Measurements from ENCODE around the gene TMEM134. TPM values are rescaled to one million over a fixed set of nuclear protein-coding genes. Genes with fewer than 3 reads are reported as not detected.

Gene TMEM134
- total RNA-seq, 3 donors from 2014 or later (not counting 1 experiment from before 2014, with no cell fraction given) = 57.8 to 65.7 (median 61.2) TPM

DNA sequence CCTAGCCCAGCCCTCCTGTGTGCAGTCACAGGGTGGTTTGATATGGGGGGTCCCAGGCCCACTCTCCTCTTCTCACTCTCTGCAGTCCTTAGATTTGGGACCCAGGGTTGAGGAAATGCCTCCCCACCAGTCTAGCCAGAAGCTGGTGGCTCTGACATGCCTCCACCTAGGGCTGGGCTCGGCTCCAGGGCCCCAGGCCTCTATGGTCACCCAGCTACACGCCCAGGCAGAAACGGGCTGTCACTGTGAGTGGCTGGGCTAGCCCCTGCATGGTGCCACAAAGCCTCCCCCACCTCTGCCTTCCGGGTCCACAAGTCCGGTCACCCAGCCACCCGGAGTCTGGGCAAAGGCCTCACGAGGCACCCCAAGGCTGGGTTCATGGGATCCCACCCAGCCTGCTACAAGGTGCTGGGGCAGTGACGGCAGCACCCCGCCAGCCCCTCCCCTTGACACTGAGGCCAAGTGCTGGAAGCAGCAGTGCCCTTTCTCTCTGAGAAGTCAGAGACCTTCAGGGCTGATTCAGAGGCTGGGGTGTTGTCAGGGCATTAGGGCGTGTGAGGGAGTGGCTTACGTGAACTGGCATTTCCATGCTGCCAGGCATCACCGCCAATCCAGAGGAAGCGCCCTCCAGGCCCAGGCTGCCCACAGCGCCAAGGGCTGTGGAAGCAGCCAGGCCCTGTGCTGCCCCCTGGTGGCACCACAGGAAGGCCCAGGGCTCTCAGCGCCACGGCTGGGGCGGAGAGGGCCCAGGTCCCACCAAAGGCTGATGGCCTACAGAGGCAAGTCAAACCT is 36.8 kb upstream of the TMEM134 start:
- TF ChIP-seq, protein P1, sequence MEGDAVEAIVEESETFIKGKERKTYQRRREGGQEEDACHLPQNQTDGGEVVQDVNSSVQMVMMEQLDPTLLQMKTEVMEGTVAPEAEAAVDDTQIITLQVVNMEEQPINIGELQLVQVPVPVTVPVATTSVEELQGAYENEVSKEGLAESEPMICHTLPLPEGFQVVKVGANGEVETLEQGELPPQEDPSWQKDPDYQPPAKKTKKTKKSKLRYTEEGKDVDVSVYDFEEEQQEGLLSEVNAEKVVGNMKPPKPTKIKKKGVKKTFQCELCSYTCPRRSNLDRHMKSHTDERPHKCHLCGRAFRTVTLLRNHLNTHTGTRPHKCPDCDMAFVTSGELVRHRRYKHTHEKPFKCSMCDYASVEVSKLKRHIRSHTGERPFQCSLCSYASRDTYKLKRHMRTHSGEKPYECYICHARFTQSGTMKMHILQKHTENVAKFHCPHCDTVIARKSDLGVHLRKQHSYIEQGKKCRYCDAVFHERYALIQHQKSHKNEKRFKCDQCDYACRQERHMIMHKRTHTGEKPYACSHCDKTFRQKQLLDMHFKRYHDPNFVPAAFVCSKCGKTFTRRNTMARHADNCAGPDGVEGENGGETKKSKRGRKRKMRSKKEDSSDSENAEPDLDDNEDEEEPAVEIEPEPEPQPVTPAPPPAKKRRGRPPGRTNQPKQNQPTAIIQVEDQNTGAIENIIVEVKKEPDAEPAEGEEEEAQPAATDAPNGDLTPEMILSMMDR (IDR thresholded peaks at IDR 0.05) = peak; percentile 95
- H3K27ac ChIP-seq (ENCODE audit: low read length) = peak overlapping the region; percentile 94
- ATAC-seq = peak; percentile 45 to 68 (median 56)
- peak overlapping the region; percentile 95 to 97 for H3K27ac Mint-ChIP-seq
- peak overlapping the region; percentile 34 for H3K4me3 ChIP-seq (ENCODE audit: low read length)
- peak overlapping the region; percentile 92 for H3K4me3 Mint-ChIP-seq
- no peaks in the 10 kb centered on the region for H3K9me3 Mint-ChIP-seq
- H3K4me1 Mint-ChIP-seq = peaks cover 37 to 60% of the 10 kb centered on the region in 2 donors
- WGBS (ENCODE audit: insufficient coverage) = 11% methylated on average over 17 of the region's 17 CpGs
- H3K27me3 ChIP-seq (ENCODE audit: control insufficient read depth, insufficient read depth, low read length) = no peaks in the 10 kb centered on the region
- intact Hi-C loops (cut with micrococcal nuclease) = loop anchor here (1.0 to 10.0 kb wide), 7 partner anchors 21 to 238 kb away; partner anchors contain the start of genes GRK2, PPP1CA, TBC1D10C and TMEM134
- peaks cover 26% of the 10 kb centered on the region for H3K36me3 ChIP-seq (ENCODE audit: control insufficient read depth, insufficient read depth, low read length)
- H3K9me3 ChIP-seq (ENCODE audit: control insufficient read depth, insufficient read depth, low read length) = no peaks in the 10 kb centered on the region
- peaks cover 3% of the 10 kb centered on the region for H3K36me3 Mint-ChIP-seq
- peak; percentile 84 to 96 for DNase-seq
- peaks cover under 1 to 3% of the 10 kb centered on the region in 2 donors for H3K27me3 Mint-ChIP-seq (ENCODE audit: low read depth in 2 of 2)
- H3K4me1 ChIP-seq (ENCODE audit: control insufficient read depth, insufficient read depth, low read length) = peaks cover 43% of the 10 kb centered on the region

DNA sequence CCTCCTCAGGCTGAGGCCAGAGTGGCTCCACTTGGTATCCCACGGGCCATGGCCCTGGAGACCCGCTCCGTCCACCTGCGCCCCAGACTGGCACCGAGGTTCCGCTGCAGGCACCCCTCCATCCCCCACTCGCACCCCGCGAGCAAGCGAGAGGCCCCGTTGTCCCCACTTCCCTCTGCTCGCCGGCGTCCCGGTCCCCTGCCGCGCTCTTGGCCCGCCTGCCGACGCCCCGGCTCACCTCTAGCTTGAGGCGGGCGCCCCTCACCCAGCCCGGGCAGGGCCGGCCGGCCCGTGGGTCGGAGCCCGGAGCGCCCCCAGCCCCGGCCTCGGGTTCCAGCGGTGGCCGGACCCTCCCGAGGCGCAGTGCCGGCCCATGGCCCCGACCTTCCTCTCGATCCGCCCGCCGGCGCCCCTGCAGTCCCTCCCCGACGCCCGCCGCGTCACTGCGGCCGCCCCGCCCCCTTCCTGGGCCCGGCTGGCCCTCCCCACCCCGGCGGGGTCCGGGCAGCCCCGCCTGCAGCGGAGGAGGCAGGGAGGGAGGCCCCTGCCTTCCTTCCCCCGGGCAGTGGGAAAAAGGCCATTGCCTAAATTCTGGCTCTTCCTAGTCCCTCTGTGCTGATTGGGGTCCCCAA is 36.0 kb upstream of the TMEM134 start, which contains the start of gene PITPNM1:
Gene PITPNM1, minus strand, starts transcription at position 414 of the 632 bp plus-strand sequence. CDS start 1,183 bp downstream, outside the sequence.
- Histone ChIP-seq H3K4me1 (ENCODE audit: control insufficient read depth, insufficient read depth, low read length) (peaks cover 43% of the 10 kb centered on the region), H3K9me3 (ENCODE audit: control insufficient read depth, insufficient read depth, low read length) (no peaks in the 10 kb centered on the region), H3K27me3 (ENCODE audit: control insufficient read depth, insufficient read depth, low read length) (no peaks in the 10 kb centered on the region), H3K27ac (ENCODE audit: low read length) (peak within 1 kb of the TSS; percentile 94), H3K4me3 (ENCODE audit: low read length) (peak within 1 kb of the TSS; percentile 65), H3K36me3 (ENCODE audit: control insufficient read depth, insufficient read depth, low read length) (peaks cover 31% of the 10 kb centered on the region)
- Mint-ChIP-seq H3K36me3 (peaks cover 7% of the 10 kb centered on the region), H3K27ac (peak within 1 kb of the TSS; percentile 95 to 97), H3K4me1 (peaks cover 40 to 65% of the 10 kb centered on the region in 2 donors), H3K4me3 (peak within 1 kb of the TSS; percentile 92), H3K27me3 (ENCODE audit: low read depth in 2 of 2) (peaks cover 0 to 3% of the 10 kb centered on the region in 2 donors), H3K9me3 (no peaks in the 10 kb centered on the region)
- TF ChIP-seq, protein P1 (IDR thresholded peaks at IDR 0.05) = no peak
- intact Hi-C loops (cut with micrococcal nuclease) = loop anchor here (1.0 to 10.0 kb wide), 5 partner anchors 20 to 238 kb away; partner anchors contain the start of genes GRK2, PPP1CA and TBC1D10C
- DNase-seq = peak; percentile 76 to 81
- peak; percentile 16 to 32 (median 21) for ATAC-seq
- under 1% methylated on average over 58 of the region's 58 CpGs for WGBS (ENCODE audit: insufficient coverage)

DNA sequence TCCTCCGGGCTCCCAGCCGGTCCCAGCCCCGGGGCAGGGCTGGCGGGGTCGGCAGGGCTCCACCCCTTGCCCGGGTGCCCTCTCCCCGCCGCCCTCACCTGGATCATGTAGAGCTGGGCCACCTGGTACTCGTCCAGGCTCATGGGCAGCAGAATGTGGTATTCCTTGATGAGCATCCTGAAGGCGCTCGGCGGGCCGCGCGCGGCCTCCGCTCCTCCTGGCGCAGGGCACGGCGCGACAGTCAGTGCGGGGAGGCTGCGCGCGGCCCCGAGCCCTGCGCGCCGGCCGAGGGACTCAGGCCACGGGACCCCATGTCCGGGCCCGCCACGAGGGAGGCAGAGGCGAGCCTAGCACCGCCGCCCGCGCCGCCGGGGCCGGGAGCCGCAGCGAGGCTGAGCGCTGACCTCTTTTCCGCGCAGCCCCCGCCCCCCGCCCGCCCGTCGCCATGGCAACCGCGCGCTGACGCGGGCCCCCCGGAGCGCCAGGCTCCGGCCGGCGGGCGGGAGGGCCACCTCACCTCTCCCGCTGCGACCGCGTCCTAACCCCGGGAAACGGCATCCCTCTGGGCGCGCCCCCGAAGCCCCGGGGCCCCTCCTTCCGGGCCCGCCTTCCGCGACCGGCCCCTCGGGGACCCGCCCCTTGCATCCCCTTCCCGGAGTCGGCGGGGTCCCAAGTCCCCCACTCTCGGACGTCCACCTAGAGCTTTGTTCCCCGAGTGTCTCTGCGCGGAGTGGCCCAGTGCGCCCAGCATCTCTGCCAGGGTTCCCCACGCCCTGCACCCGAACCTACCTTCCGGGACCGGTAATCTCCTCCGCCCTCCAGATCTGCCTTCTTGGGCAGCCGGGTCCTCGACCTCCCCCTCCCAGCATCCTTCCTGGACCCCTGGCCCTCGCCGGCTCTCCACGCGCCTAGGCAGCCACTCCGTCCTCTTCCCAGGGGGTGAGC is 35.2 kb upstream of the TMEM134 start:
- Mint-ChIP-seq H3K4me3 (peak overlapping the region; percentile 92), H3K9me3 (no peaks in the 10 kb centered on the region), H3K27me3 (ENCODE audit: low read depth in 2 of 2) (no peaks in the 10 kb centered on the region), H3K36me3 (peaks cover 7% of the 10 kb centered on the region), H3K27ac (peak overlapping the region; percentile 95 to 97), H3K4me1 (peaks cover 40 to 63% of the 10 kb centered on the region in 2 donors)
- no peaks in the 10 kb centered on the region for H3K27me3 ChIP-seq (ENCODE audit: control insufficient read depth, insufficient read depth, low read length)
- intact Hi-C loops (cut with micrococcal nuclease) = loop anchor here (2.0 to 10.0 kb wide), 2 partner anchors 19 to 111 kb away; no protein-coding TSS in a partner anchor
- H3K27ac ChIP-seq (ENCODE audit: low read length) = peak overlapping the region; percentile 75
- no peaks in the 10 kb centered on the region for H3K9me3 ChIP-seq (ENCODE audit: control insufficient read depth, insufficient read depth, low read length)
- DNase-seq (peak; percentile 47 to 60), ATAC-seq (no peak)
- H3K4me3 ChIP-seq (ENCODE audit: low read length) = peak overlapping the region; percentile 65
- peaks cover 43% of the 10 kb centered on the region for H3K4me1 ChIP-seq (ENCODE audit: control insufficient read depth, insufficient read depth, low read length)
- 3% methylated on average over 101 of the region's 101 CpGs for WGBS (ENCODE audit: insufficient coverage)
- H3K36me3 ChIP-seq (ENCODE audit: control insufficient read depth, insufficient read depth, low read length) = peaks cover 37% of the 10 kb centered on the region
- TF ChIP-seq, protein P1 (IDR thresholded peaks at IDR 0.05) = no peak
